BLaER1 (cell line): ENCODE data around the gene VWA8.
A peak's percentile ranks its signal among the peaks of the same experiment; 100 is the strongest.
"Not testable (repeated sequence)": the region's sequence is repeated elsewhere in the genome, so short reads cannot be mapped to it uniquely, and the experiment has no call there.

Experiments
- H3K27ac ChIP-seq: shearing (Covaris generic); formaldehyde crosslinking; 2 replicates; pipeline ENCODE4 v1.8.1; 2022
- H3K27me3 ChIP-seq: shearing (Covaris generic); formaldehyde crosslinking; 2 replicates; pipeline ENCODE4 v1.8.1; 2022
- H3K36me3 ChIP-seq: shearing (Covaris generic); formaldehyde crosslinking; 2 replicates; pipeline ENCODE4 v1.8.1; 2022
- H3K4me1 ChIP-seq: shearing (Covaris generic); formaldehyde crosslinking; 2 replicates; pipeline ENCODE4 v1.8.1; 2022
- H3K4me2 ChIP-seq: shearing (Covaris generic); formaldehyde crosslinking; 2 replicates; pipeline ENCODE4 v1.8.1; 2022
- H3K4me3 ChIP-seq: shearing (Covaris generic); formaldehyde crosslinking; 2 replicates; pipeline ENCODE4 v1.8.1; 2022
- H3K9ac ChIP-seq: shearing (Covaris generic); formaldehyde crosslinking; 2 replicates; pipeline ENCODE4 v1.8.1; 2022
- H3K9me3 ChIP-seq: shearing (Covaris generic); formaldehyde crosslinking; 2 replicates; pipeline ENCODE4 v1.8.1; 2022
- H4K20me1 ChIP-seq: shearing (Covaris generic); formaldehyde crosslinking; 2 replicates; pipeline ENCODE4 v1.8.1; 2022
- Cebpa-rat ChIP-seq: shearing (Covaris generic); IDR thresholded peaks from 2 replicates; pipeline ENCODE4 v1.8.1; 2022

VWA8 gene

GRCh38 chr13:41934120-41934519, 26.8 kb downstream of the VWA8 start:
- H3K9me3 ChIP-seq: peaks cover 3% of the 10 kb centered on the region; the same call in 1 of the 2 replicates
- no peak overlapping the region for H3K27ac ChIP-seq
- no peak for TF ChIP-seq Cebpa-rat
- no peak overlapping the region for H3K9ac ChIP-seq
- no peaks in the 10 kb centered on the region for H3K27me3 ChIP-seq
- peaks cover 5% of the 10 kb centered on the region; the same call in 1 of the 2 replicates for H3K36me3 ChIP-seq
- H3K4me1 ChIP-seq: no peaks in the 10 kb centered on the region
- H3K4me3 ChIP-seq: no peak overlapping the region
- no peaks in the 10 kb centered on the region for H4K20me1 ChIP-seq
- H3K4me2 ChIP-seq: no peak overlapping the region

- Histone ChIP-seq H4K20me1 (no peaks in the 10 kb centered on the region), H3K4me1 (no peaks in the 10 kb centered on the region; the same call in 1 of the 2 replicates), H3K27me3 (no peaks in the 10 kb centered on the region), H3K27ac (no peak overlapping the region), H3K4me2 (no peak overlapping the region), H3K9me3 (peaks cover 17% of the 10 kb centered on the region), H3K9ac (no peak overlapping the region), H3K36me3 (peaks cover 14% of the 10 kb centered on the region; the same call in 1 of the 2 replicates), H3K4me3 (no peak overlapping the region)
- TF ChIP-seq Cebpa-rat: no peak
Measured at GRCh38 chr13:41931337-41931736, 29.6 kb downstream of the VWA8 start.

DNA sequence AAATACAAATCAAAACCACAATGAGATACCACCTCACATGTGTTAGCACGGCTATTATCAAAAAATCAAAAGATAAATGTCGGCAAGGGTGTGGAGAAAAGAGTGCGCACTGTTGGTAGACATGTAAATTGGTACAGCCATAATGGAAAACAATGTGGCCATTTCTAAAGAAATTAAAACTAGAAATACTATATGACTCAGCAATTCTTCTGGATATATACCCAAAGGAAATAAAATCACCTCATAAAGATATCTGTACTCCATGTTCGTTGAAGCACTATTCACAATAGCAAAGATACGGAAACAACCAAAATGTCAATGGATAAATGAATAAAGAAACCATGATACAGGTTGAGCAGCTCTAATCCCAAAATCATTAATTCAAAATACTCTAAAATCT, 30.8 kb downstream of the VWA8 start:
- Histone ChIP-seq H3K36me3 (peaks cover 24% of the 10 kb centered on the region), H4K20me1 (no peaks in the 10 kb centered on the region), H3K4me2 (no peak overlapping the region), H3K27me3 (no peaks in the 10 kb centered on the region), H3K4me3 (no peak overlapping the region), H3K9ac (no peak overlapping the region), H3K27ac (no peak overlapping the region), H3K4me1 (no peaks in the 10 kb centered on the region; the same call in 1 of the 2 replicates), H3K9me3 (peaks cover 29% of the 10 kb centered on the region)
- TF ChIP-seq Cebpa-rat: no peak

DNA sequence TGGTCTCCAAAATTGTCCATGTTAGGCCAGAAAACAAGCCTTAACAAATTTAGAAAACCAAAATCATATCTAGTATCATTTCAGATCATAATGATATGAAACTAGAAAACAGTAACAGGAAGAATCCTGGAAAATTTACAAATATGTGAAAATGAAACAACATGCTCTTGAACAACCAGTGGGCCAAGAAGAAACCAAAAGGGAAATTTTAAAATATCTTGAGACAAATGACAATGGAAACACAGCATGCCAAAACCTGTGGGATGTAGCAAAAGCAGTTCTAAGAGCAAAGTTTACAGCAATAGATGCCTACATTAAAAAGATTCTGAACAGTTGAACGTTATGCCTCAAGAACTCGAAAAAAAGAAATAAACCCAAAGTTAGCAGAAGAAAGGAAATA, 32.6 kb downstream of the VWA8 start:
- no peak overlapping the region for H3K4me3 ChIP-seq
- no peak overlapping the region for H3K27ac ChIP-seq
- H3K4me2 ChIP-seq: peak overlapping the region; percentile 46
- H3K4me1 ChIP-seq: no peaks in the 10 kb centered on the region; the same call in 1 of the 2 replicates
- no peak overlapping the region for H3K9ac ChIP-seq
- H3K9me3 ChIP-seq: peaks cover 45% of the 10 kb centered on the region
- peaks cover 34% of the 10 kb centered on the region for H3K36me3 ChIP-seq
- H3K27me3 ChIP-seq: no peaks in the 10 kb centered on the region
- TF ChIP-seq Cebpa-rat: no peak
- H4K20me1 ChIP-seq: no peaks in the 10 kb centered on the region

DNA sequence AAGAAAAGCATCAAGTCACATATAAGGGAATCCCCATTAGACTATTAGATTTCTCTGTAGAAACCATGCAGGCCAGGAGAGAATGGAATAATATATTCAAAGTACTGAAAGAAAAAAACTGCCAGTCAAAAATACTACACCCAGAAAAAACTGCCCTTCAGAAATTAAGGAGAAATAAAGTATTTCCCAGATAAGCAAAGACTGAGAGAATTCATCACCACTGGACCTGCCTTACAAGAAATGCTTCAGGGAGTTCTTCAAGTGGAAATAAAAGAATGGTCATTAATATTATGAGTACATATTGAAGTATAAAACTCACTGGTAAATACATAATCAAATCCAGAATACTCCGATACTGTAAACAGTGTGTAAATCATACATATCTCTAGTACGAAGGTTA, 35.9 kb downstream of the VWA8 start:
- Histone ChIP-seq H3K9ac (no peak overlapping the region), H3K9me3 (peaks cover 61% of the 10 kb centered on the region), H3K4me1 (peaks cover 9% of the 10 kb centered on the region), H3K36me3 (peaks cover 30% of the 10 kb centered on the region), H3K27ac (no peak overlapping the region), H4K20me1 (no peaks in the 10 kb centered on the region), H3K27me3 (no peaks in the 10 kb centered on the region), H3K4me3 (no peak overlapping the region), H3K4me2 (no peak overlapping the region)
- TF ChIP-seq Cebpa-rat: no peak

DNA sequence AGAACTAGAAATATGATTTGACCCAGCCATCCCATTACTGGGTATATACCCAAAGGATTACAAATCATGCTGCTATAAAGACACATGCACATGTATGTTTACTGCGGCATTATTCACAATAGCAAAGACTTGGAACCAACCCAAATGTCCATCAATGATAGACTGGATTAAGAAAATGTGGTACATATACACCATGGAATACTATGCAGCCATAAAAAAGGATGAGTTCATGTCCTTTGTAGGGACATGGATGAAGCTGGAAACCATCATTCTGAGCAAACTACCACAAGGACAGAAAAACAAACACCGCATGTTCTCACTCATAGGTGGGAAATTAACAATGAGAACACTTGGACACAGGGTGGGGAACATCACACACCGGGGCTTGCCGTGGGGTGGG, 38.0 kb downstream of the VWA8 start:
- peaks cover 30% of the 10 kb centered on the region for H3K36me3 ChIP-seq
- H4K20me1 ChIP-seq, H3K4me2 ChIP-seq, H3K4me3 ChIP-seq, H3K9ac ChIP-seq, H3K27ac ChIP-seq, H3K27me3 ChIP-seq: not testable (repeated sequence)
- H3K4me1 ChIP-seq: peaks cover 30% of the 10 kb centered on the region
- H3K9me3 ChIP-seq: peaks cover 61% of the 10 kb centered on the region

DNA sequence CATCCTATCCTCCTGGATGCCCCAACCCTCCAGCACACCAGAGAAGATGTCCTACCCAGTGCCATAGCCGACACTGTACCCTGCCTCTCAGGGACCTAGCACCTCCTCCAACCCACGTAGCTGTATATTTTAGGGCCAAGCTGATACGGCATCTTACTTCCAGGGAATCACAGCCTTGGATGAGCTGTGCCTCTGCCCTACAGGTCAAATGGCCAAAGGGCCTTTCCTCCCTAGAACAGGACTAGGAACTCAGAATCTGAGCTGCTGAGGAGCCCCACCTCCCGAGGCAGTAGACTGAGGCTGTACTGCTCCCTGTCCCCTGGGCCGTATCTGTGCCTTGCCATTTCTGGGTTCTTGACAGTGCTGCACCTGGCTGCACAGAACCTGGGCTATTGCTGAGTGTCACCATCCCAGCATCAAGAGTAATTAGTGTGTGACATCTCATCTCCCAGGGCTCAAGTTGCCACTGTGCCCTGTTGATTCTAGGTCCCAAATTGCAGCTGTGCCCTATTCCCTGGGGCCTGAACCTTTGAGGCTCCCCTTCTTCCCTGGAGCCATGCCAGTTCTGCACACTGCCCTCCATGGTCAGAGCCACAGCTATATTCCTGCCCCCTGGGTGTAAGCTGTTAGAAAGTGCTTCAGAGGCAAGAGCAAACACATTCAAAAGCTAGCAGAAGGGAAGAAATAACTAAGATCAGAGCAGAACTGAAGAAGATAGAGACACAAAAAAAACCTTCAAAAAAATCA, 41.0 kb downstream of the VWA8 start:
- Histone ChIP-seq H3K36me3 (peaks cover 11% of the 10 kb centered on the region; the same call in 1 of the 2 replicates), H3K27me3 (no peaks in the 10 kb centered on the region), H3K27ac (peak overlapping the region; percentile 54), H3K9ac (peak overlapping the region; percentile 42), H3K4me1 (peaks cover 58% of the 10 kb centered on the region), H4K20me1 (no peaks in the 10 kb centered on the region), H3K4me3 (no peak overlapping the region), H3K9me3 (peaks cover 33% of the 10 kb centered on the region), H3K4me2 (peak overlapping the region; percentile 80)
- no peak for TF ChIP-seq Cebpa-rat

DNA sequence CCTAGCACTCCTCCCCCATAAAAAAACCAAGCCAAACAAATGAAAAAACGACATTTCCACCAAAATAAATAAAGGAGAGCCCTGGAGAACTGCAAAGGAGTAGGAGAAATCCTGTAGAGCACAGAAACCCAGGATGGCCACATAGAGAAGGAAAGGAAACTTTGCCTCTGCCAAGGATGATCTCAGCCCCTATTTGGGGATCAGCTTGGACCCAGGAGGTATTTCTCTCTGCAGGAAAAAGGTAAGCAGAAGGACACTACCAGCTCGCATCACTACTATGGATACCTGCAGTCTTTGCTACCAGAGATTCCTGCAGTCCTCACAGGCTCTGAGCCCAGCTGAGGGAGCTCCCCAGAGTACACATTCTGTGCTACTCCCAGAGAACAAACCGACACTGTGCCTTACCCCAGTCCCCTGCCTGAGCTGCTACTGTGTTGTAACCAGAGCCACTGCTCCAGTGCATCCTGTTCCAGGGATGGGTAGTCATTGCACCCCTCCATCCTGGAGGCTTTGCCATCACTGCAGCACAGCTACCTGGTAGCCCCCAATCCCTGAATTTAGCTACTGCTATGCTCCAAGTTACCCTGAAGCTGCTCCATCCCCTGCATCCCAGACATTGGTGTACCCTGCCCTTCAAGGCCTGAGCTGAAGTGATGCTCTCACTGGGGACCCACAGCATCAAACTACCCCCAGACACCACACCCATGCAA, 41.7 kb downstream of the VWA8 start:
- no peak for TF ChIP-seq Cebpa-rat
- Histone ChIP-seq H3K9me3 (peaks cover 25% of the 10 kb centered on the region), H3K4me3 (no peak overlapping the region), H3K4me1 (peaks cover 65% of the 10 kb centered on the region), H3K27me3 (no peaks in the 10 kb centered on the region), H3K27ac (peak overlapping the region; percentile 54), H3K9ac (peak overlapping the region; percentile 42), H3K4me2 (peak overlapping the region; percentile 80), H4K20me1 (no peaks in the 10 kb centered on the region), H3K36me3 (peaks cover 7% of the 10 kb centered on the region; the same call in 1 of the 2 replicates)

- H3K9ac ChIP-seq: peak overlapping the region; percentile 69; the same call in 1 of the 2 replicates
- H3K36me3 ChIP-seq: no peaks in the 10 kb centered on the region
- peaks cover 10% of the 10 kb centered on the region; the same call in 1 of the 2 replicates for H3K9me3 ChIP-seq
- H4K20me1 ChIP-seq: no peaks in the 10 kb centered on the region
- TF ChIP-seq Cebpa-rat: no peak
- H3K27ac ChIP-seq: peak overlapping the region; percentile 87
- no peak overlapping the region for H3K4me3 ChIP-seq
- H3K4me2 ChIP-seq: peak overlapping the region; percentile 89
- no peaks in the 10 kb centered on the region for H3K27me3 ChIP-seq
- peaks cover 71% of the 10 kb centered on the region for H3K4me1 ChIP-seq
Measured at GRCh38 chr13:41917641-41918040, 43.3 kb downstream of the VWA8 start.
